Prostate gland (tissue), 2 donors: ENCODE results near the gene KCNH2. TPM values are rescaled to one million over a fixed set of nuclear protein-coding genes. Genes with fewer than 3 reads are reported as not detected.
A peak's percentile ranks its signal among the peaks of the same experiment; 100 is the strongest.

ENCODE experiments used
- DNase-seq: peaks from one replicate; pipeline ENCODE4 v3.0.0-alpha.2; 2019; ENCODE audit warnings: low spot score
- H3K27ac ChIP-seq, 2 donors: fragments of 200-600 bp; sonication (generic); 2 replicates each; pipeline ENCODE4 v1.5.1; 2017 to 2019
- H3K27me3 ChIP-seq: fragments of 200-600 bp; sonication (generic); replicated peaks from 2 replicates; pipeline ENCODE4 v1.5.1; 2019; ENCODE audit not compliant: insufficient read depth
- H3K36me3 ChIP-seq, 2 donors: fragments of 200-600 bp; sonication (generic); 1 replicate in 1 of 2; 2 replicates in 1 of 2; pipeline versions ENCODE4 v1.5.1 to v1.8.1; 2017 to 2019
- H3K4me1 ChIP-seq: fragments of 200-600 bp; sonication (generic); replicated peaks from 2 replicates; pipeline ENCODE4 v1.5.1; 2019
- H3K4me3 ChIP-seq, 2 donors: fragments of 200-600 bp; sonication (generic); 2 replicates each; pipeline ENCODE4 v1.5.1; 2017 to 2019
- H3K9me3 ChIP-seq: fragments of 200-600 bp; sonication (generic); 2 replicates; pipeline ENCODE4 v1.5.1; 2017
- POLR2A ChIP-seq: fragments of 450-650 bp; IDR thresholded peaks from one replicate; pipeline ENCODE4 v1.6.1; 2016; ENCODE audit warnings: antibody characterized with exemption, mild to moderate bottlenecking
- POLR2AphosphoS5 ChIP-seq: sonication (generic); formaldehyde crosslinking; IDR thresholded peaks from one replicate; pipeline ENCODE4 v1.6.1; 2017; ENCODE audit warnings: antibody characterized with exemption
- WGBS: methylation state at CpG from one replicate; pipeline ENCODE4 v1.1.5; 2018; 5-methylcytosine and 5-hydroxymethylcytosine counted together
- intact Hi-C: fragments of 100-400 bp; cut with DNase I; formaldehyde crosslinking; loops from one replicate; pipeline ENCODE4 v1.14.2; 2022
- total RNA-seq, 2 donors: library from RNA; depleted of rRNA; stranded (reverse); fragments of >200 nt; gene quantifications; one replicate each; pipeline ENCODE4 v1.1.0, GENCODE V29; 2016
- TF ChIP-seq, protein P1 (sequence below), 4 experiments: fragments of 200-600 bp in 2 of 4; fragments of 450-650 bp in 2 of 4; sonication (generic) in 2 of 4; IDR thresholded peaks; 1 replicate in 3 of 4; 2 replicates in 1 of 4; pipeline ENCODE4 v1.5.1; 2016 to 2019; ENCODE audit warnings: antibody characterized with exemption in 4 of 4, mild to moderate bottlenecking in 2 of 4, moderate library complexity in 2 of 4

Gene KCNH2
- total RNA-seq, 2 donors from 2014 or later, result 10.1 to 184 TPM

DNA sequence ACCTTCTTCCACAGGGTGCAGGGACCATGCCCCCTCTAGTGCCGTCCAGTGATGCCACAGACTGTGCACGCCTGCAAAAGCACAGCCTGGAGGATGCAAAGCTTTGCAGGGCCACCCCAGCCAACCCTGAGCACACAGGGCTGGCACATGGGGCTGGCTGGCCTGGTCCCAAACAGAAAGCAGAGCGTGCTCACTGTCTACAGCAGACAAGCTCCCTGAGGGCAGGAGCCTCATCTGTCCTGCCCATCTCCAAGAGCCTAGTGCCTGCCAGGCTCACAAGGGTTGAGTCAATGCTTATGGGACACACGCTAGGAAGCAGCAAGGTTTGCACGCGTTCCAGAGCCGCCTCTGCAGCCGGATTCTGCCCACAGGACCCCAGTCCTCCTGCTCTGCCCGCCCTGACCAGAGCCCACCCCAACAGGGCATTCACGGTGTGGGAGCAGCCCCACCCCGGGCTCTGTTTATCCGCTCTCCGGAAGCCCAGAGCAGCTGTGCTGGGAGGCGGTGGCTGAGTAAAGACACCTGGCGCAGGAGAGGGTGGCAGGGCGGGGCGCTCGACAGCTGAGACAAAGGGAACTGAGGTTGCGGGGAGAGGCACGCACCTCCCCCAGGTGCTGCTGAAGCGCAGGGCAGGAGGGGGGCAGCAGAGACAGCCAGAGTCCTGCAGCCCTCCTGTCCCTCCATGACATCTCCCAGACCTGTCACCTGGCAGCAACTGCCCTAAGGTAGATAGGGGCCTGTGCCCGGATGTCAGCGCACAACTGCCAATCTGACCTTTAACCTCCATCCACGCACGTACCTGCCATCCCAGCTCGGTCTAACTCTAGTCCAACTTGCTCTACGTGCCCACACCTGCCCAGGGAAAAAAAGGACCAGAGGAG lies 4.3 kb downstream of the KCNH2 start:
- DNase-seq, result no peak
- WGBS, result 43% methylated on average over 27 of the region's 27 CpGs
- H3K4me1 ChIP-seq, result no peaks in the 10 kb centered on the region
- peaks cover 2% of the 10 kb centered on the region for H3K27me3 ChIP-seq
- H3K4me3 ChIP-seq, result peak overlapping the region; percentile 37 to 40
- no peaks in the 10 kb centered on the region for H3K36me3 ChIP-seq
- no peaks in the 10 kb centered on the region for H3K9me3 ChIP-seq
- intact Hi-C loops, result no loop called here
- no peak for TF ChIP-seq POLR2AphosphoS5
- TF ChIP-seq, protein P1, sequence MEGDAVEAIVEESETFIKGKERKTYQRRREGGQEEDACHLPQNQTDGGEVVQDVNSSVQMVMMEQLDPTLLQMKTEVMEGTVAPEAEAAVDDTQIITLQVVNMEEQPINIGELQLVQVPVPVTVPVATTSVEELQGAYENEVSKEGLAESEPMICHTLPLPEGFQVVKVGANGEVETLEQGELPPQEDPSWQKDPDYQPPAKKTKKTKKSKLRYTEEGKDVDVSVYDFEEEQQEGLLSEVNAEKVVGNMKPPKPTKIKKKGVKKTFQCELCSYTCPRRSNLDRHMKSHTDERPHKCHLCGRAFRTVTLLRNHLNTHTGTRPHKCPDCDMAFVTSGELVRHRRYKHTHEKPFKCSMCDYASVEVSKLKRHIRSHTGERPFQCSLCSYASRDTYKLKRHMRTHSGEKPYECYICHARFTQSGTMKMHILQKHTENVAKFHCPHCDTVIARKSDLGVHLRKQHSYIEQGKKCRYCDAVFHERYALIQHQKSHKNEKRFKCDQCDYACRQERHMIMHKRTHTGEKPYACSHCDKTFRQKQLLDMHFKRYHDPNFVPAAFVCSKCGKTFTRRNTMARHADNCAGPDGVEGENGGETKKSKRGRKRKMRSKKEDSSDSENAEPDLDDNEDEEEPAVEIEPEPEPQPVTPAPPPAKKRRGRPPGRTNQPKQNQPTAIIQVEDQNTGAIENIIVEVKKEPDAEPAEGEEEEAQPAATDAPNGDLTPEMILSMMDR (IDR thresholded peaks at IDR 0.05), result no peak
- TF ChIP-seq POLR2A, result no peak
- peak overlapping the region; percentile 39 to 61 for H3K27ac ChIP-seq

DNA sequence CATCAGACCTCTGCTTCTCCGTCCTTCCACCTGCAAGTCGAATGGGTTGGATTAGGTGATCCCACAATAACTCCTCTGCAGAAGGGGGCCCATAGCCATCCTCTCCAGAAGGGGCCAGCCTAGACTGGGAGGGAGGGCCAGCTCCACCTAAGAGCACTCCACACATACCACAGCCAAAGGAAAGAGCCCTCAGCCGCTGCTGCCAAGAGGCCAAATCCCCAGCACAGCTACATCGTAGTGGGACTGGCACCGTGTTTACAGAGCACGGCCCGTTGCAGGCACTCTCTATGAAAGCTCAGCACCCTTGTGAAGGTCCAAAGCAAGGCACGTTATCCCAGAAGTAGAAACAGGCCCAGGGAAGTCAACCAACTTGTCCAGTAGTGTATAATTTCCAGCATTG lies 5.4 kb downstream of the KCNH2 start:
- peaks cover 2% of the 10 kb centered on the region for H3K27me3 ChIP-seq
- H3K9me3 ChIP-seq, result no peaks in the 10 kb centered on the region
- WGBS, result 72% methylated on average over 8 of the region's 8 CpGs
- TF ChIP-seq POLR2A, result no peak
- TF ChIP-seq, protein P1 (IDR thresholded peaks at IDR 0.05), result no peak
- TF ChIP-seq POLR2AphosphoS5, result no peak
- no peak overlapping the region for H3K4me3 ChIP-seq
- DNase-seq, result no peak
- intact Hi-C loops, result no loop called here
- H3K27ac ChIP-seq, result peak overlapping the region; percentile 33 to 63
- no peaks in the 10 kb centered on the region for H3K4me1 ChIP-seq
- H3K36me3 ChIP-seq, result no peaks in the 10 kb centered on the region

DNA sequence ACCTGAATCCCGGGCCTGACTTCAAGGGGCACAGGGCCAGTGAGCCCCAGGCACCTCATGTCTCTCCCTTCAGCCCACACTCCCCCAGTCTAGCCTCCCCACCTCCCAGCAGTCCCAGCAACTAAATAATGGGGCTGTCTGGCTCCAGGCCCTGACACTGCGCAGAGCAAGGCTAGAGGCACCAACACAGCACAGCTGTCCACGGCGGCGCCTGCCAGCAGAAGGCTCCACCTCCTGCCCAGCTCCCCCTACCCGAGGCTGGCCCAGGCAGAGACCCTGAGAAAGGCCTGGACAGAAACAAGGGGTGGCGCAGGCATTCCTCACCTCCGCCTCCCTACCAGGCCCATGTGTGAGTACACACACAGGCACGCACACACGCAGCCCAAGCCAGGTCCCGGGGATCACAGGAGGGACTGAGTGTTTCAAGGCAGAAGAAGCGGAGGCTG lies 6.1 kb downstream of the KCNH2 start:
- intact Hi-C loops, result no loop called here
- 29% methylated on average over 12 of the region's 12 CpGs for WGBS
- Histone ChIP-seq H3K27me3 (peaks cover 2% of the 10 kb centered on the region), H3K36me3 (no peaks in the 10 kb centered on the region), H3K4me3 (no peak overlapping the region), H3K27ac (peak overlapping the region; percentile 33 to 63), H3K4me1 (no peaks in the 10 kb centered on the region), H3K9me3 (no peaks in the 10 kb centered on the region)
- peak; percentile 40 for TF ChIP-seq POLR2AphosphoS5
- TF ChIP-seq, protein P1 (IDR thresholded peaks at IDR 0.05), result no peak
- DNase-seq, result no peak

DNA sequence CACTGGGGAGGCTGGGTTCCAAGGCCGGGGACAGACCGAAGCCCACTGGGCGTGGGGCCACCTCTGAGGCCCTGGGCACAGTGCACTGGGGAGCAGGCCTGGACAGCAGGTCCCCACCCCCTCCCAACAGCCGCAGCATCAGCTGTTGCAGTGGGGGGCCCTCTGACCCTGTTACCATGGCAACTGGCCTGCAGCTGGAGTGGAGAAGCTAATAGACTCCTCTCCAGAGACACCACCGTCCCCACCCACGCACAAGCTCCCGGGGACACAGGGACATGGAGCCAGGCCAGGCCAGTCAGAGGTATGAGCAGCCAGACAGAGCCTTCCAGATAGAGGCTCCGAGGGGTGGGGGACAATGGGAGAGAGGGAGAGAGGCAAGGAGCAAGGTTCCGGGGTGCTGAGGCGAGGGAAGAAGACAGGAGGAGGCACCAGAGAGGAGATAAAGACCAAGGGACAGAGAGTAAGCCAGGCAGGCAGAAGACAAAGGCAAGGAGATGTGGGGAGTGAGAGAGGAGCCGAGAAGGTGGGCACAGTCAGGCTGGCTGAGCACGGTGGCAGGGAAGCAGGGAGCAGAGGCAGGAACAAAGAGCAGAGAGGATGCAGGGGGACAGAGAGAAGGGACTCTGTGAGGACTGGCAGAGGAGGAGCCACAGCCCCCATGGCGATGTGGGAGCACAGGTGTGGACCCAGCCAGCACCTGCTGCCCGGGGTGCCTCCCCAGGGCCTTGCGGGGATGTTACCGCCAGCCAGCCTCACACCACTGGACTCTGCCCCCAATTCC lies 6.7 kb downstream of the KCNH2 start:
- peak overlapping the region; percentile 33 to 63 for H3K27ac ChIP-seq
- no peaks in the 10 kb centered on the region for H3K9me3 ChIP-seq
- H3K4me1 ChIP-seq, result no peaks in the 10 kb centered on the region
- H3K36me3 ChIP-seq, result no peaks in the 10 kb centered on the region
- intact Hi-C loops, result no loop called here
- 37% methylated on average over 16 of the region's 16 CpGs for WGBS
- peaks cover under 1% of the 10 kb centered on the region for H3K27me3 ChIP-seq
- TF ChIP-seq POLR2AphosphoS5 (no peak), POLR2A (no peak)
- TF ChIP-seq, protein P1 (IDR thresholded peaks at IDR 0.05), result no peak
- no peak overlapping the region for H3K4me3 ChIP-seq
- DNase-seq, result no peak
